GM18868 (cell line): ENCODE results near the gene LONP2.
"Not testable (repeated sequence)": the region's sequence is repeated elsewhere in the genome, so short reads cannot be mapped to it uniquely, and the experiment has no call there.

Experiments
- ATAC-seq: cut with Tn5 transposase; IDR thresholded peaks from one replicate; pipeline ENCODE4 v1.9.1; 2021; ENCODE audit warnings: mild to moderate bottlenecking, moderate library complexity; ENCODE audit not compliant: unreplicated experiment

The LONP2 gene

GRCh38 chr16:48235058-48235555 is 9.0 kb upstream of the LONP2 start:
- no peak for ATAC-seq

DNA sequence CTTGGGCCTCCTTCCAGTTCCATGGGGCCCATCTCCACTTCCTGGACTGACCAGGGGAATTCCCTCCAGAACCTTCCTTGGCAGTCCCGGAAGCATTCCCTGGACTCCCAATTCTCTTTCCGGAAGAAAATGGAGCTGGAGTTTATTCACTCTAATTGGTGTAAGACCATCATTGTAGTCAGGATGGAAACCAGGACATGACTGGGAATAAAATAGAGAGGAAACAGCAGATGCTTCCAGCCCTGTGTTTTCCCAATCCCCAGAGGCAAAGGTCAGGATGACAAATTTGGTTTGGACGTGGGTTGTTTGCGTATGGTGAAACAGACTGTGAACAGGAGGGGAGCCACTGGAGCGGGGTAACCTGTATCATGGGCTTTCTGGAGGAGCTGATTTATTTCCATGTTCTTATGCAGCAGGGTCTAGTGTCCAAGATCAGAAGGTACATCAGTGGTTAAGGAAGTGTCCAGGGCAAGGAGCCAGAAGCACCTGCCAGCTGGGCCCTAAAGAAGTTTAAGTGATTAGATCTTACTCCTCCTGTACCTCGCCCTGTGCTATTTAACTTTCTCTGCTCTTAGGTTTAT is 8.5 kb upstream of the LONP2 start:
- ATAC-seq, result no peak

DNA sequence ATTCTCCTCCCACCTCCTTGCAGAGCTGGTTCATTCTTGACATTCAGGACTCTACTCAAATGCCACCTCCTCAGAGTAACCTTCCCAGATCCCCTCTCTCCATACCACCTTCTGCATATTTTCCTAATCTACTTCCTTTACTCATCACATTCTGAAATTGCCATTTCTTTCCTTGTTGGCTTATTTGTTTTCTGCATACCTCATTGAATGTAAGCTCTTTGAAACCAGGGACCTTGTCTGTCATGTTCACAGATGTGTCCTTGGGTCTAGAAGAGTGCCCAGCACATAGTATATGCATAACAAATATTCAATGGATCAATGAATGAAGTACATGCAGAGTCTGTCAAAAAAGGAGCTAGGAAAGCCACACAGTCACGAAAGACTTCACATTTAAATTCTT is 7.8 kb upstream of the LONP2 start:
- no peak for ATAC-seq

DNA sequence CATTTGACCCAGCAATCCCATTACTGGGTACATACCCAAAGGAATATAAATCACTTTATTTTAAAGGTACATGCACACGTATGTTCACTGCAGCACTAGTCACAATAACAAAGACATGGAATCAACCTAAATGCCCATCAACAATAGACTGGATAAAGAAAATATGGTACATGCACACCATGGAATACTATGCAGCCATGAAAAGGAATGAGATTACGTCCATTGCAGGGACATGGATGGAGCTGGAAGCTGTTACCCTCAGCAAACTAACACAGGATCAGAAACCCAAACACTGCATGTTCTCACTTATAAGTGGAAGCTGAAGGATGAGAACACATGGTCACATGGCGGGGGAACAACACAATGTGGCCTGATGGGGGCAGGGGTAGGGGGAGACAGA is 4.0 kb upstream of the LONP2 start:
- ATAC-seq, result not testable (repeated sequence)

DNA sequence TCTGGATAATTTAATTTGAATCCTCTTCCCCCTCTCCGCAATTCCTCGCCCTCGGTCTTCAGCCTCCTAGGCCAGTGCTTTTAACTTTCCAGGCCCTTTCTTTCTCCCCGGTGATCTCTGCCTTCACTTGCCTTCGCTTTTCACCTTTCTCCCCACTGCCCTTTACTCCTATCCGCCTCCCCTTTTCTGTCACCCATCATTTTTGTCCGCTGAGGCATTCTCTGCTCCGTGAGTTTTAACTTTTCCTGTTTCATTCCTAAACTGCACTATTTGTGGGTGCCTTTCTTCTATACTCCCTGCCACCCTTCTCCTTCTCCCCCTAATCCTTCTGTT is 729 bp downstream of the LONP2 start:
- no peak for ATAC-seq

GRCh38 chr16:48246066-48246465 is 2.0 kb downstream of the LONP2 start:
- ATAC-seq, result no peak

GRCh38 chr16:48247311-48247710 is 3.2 kb downstream of the LONP2 start, which contains the start of gene ABCC11:
Gene ABCC11 (minus strand): TSS chr16:48247539. CDS start chr16:48231921, 15,618 bp downstream.
- ATAC-seq, result no peak

GRCh38 chr16:48250520-48251278 is 6.6 kb downstream of the LONP2 start:
- no peak for ATAC-seq

- no peak for ATAC-seq
Observed at GRCh38 chr16:48252013-48252412, 7.9 kb downstream of the LONP2 start.

GRCh38 chr16:48256579-48257177 is 12.6 kb downstream of the LONP2 start:
- ATAC-seq, result no peak

GRCh38 chr16:48261569-48261968 is 17.5 kb downstream of the LONP2 start:
- no peak for ATAC-seq

DNA sequence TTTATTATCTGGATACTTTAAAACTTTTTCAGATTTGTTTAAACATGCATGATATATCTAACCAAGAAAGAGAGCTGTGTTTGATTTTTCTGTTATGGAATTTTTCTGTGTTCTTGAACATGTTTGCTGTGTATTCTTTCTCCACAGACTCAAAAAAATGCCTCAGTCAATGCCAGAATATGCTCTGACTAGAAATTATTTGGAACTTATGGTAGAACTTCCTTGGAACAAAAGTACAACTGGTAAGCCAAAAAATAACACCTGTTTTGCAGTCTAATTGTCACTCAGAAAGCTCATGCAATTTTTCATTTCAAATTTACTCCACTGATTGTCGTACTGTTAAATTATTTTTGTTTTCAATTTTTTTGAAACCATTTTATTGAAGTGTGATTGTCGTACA is 18.5 kb downstream of the LONP2 start:
- no peak for ATAC-seq

GRCh38 chr16:48269011-48269410 is 24.9 kb downstream of the LONP2 start:
- ATAC-seq, result no peak

- ATAC-seq, result no peak
Observed at GRCh38 chr16:48271728-48272127, 27.6 kb downstream of the LONP2 start.

DNA sequence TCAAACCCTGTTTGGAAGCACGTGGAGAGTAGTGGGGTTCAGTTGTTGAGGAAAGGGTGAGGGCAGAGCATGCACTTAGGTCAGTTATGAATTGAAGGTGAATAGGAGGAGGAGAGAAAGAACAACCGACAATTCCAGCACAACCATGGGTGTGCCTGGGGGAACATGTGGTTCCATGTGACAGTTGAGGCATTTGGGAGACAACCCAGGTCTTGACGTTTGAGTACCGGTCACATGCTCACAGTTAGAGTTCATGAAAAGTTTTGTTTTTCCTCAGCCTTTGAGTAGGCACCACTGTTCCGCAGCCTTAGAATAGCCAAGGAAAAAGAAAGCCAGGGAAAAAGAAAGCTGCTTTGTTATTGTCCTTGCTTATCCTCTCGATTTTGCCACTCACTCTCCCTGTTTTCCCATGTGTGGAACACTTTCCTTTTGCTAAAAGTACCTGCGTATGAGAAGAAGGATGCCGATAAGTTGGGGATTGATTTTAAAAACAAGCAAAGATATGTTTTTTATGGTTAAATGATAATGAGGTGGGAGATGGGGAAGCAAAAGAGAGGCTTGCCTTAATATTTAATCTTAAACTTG is 28.8 kb downstream of the LONP2 start:
- ATAC-seq, result no peak

- no peak for ATAC-seq
Observed at GRCh38 chr16:48274476-48274875, 30.4 kb downstream of the LONP2 start.

DNA sequence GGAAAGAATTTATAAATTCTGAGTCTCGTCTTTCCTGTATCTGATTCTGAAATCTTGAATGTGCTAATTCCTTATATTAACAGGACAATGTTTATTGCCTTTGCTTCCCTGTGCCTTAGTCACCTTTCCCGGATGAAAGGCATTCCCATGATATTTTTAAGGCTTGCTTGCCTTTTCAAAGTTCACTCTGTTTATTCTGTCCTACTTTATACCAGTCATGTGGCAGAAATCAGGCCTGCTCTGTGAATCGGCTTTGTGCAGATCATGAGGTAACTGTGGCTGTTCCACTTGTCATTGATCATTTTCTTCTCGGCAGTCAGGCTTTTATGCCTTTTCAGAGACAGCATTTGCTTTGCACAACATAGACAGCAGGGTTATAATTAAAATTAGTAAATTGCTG is 32.0 kb downstream of the LONP2 start:
- ATAC-seq, result no peak

DNA sequence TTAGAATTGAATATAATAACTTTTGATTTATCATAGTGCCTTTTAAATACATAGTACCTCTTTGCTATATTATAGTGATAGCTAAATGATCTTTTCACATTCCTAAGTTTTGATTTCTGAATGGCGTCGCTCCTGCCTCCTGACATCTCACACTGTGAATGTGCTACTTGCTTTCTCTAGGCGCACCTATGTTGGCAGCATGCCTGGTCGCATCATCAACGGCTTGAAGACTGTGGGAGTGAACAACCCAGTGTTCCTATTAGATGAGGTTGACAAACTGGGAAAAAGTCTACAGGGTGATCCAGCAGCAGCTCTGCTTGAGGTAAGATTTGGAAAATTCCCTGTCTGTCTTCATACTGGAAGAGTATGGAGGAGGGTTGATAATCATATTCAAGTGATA is 33.1 kb downstream of the LONP2 start:
- no peak for ATAC-seq

DNA sequence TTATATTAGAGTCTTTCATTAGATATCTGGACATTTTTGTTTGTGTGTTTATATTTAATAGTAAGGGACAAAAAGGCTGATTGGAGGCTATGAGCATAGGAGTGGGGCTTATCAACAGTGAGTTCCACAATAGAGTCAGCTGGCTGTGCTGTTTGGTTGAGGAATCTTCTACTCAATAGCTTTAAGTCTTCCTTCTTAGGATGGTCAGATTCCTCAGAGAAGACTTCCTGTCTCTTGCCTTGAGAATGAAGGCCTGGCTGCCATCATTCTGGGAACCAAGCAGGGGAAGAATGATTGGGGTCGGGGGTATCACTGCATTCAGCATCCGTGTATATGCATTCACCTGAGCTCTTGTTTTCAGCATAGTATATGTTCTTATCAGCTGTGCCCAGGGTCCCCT is 35.1 kb downstream of the LONP2 start:
- no peak for ATAC-seq

DNA sequence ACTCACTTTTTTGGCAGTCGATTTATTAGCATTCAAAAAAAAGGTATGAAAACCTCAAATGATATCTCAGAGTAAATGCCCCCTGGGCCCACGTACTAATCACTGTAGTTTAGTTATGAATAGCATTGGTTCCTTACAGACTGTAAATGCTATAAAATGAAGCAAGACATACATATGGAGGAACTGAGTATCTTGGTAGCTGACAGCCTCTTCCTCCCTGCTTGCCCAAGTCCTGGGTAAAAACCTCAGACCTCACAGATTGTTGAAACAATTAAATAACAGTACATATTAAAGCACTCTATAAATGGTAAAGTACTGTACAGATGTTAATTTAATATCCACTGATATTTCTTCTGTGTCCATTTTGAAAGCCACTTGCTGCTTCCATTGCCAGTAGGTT is 36.4 kb downstream of the LONP2 start:
- ATAC-seq, result no peak

- no peak for ATAC-seq
Observed at GRCh38 chr16:48282636-48283263, 38.6 kb downstream of the LONP2 start.
